Hepatocyte (in vitro differentiated cells): ENCODE data around the gene THTPA.

Experiments
- EZH2 ChIP-seq: fragments of 200-600 bp; sonication (generic); IDR thresholded peaks from 2 replicates; pipeline ENCODE4 v1.6.1; 2016; ENCODE audit warnings: antibody characterized with exemption, mild to moderate bottlenecking, borderline replicate concordance
- EZH2phosphoT487 ChIP-seq: fragments of 200-600 bp; sonication (generic); IDR thresholded peaks from one replicate; pipeline ENCODE4 v1.6.1; 2018; ENCODE audit warnings: antibody characterized with exemption, mild to moderate bottlenecking, low read depth, moderate library complexity; ENCODE audit not compliant: unreplicated experiment, severe bottlenecking
- TF ChIP-seq, protein P1 (sequence below): fragments of 200-600 bp; sonication (generic); IDR thresholded peaks from 2 replicates; pipeline ENCODE4 v1.5.1; 2016; ENCODE audit warnings: antibody characterized with exemption, mild to moderate bottlenecking; ENCODE audit not compliant: poor library complexity

GRCh38 chr14:23608454-23608853 is 52.4 kb downstream of the THTPA start:
- TF ChIP-seq, protein P1, sequence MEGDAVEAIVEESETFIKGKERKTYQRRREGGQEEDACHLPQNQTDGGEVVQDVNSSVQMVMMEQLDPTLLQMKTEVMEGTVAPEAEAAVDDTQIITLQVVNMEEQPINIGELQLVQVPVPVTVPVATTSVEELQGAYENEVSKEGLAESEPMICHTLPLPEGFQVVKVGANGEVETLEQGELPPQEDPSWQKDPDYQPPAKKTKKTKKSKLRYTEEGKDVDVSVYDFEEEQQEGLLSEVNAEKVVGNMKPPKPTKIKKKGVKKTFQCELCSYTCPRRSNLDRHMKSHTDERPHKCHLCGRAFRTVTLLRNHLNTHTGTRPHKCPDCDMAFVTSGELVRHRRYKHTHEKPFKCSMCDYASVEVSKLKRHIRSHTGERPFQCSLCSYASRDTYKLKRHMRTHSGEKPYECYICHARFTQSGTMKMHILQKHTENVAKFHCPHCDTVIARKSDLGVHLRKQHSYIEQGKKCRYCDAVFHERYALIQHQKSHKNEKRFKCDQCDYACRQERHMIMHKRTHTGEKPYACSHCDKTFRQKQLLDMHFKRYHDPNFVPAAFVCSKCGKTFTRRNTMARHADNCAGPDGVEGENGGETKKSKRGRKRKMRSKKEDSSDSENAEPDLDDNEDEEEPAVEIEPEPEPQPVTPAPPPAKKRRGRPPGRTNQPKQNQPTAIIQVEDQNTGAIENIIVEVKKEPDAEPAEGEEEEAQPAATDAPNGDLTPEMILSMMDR: no peak
- TF ChIP-seq EZH2: no peak
- no peak for TF ChIP-seq EZH2phosphoT487
